Upper lobe of right lung (tissue), 1 donor: ENCODE data around the gene IFFO2. TPM values are rescaled to one million over a fixed set of nuclear protein-coding genes. Genes with fewer than 3 reads are reported as not detected.

Experiments used
- ATAC-seq: fragments of 200-7000 bp; cut with Tn5 transposase; one replicate; pipeline ENCODE4 v1.9.1; 2020; ENCODE audit warnings: mild to moderate bottlenecking, moderate library complexity
- DNase-seq: peaks from one replicate; pipeline ENCODE4 v3.0.0-alpha.2; 2020
- H3K27ac ChIP-seq: fragments of 200-600 bp; one replicate; pipeline ENCODE4 v1.8.0; 2022
- H3K27me3 ChIP-seq: fragments of 200-600 bp; one replicate; pipeline ENCODE4 v1.8.0; 2022; ENCODE audit warnings: mild to moderate bottlenecking
- H3K36me3 ChIP-seq: fragments of 200-600 bp; one replicate; pipeline ENCODE4 v1.8.0; 2022
- H3K4me1 ChIP-seq: fragments of 200-600 bp; one replicate; pipeline ENCODE4 v1.8.0; 2022
- H3K4me3 ChIP-seq: fragments of 200-600 bp; one replicate; pipeline ENCODE4 v1.8.0; 2022; ENCODE audit warnings: mild to moderate bottlenecking
- H3K9me3 ChIP-seq: fragments of 200-600 bp; one replicate; pipeline ENCODE4 v1.8.0; 2022
- intact Hi-C: fragments of 100-400 bp; cut with DNase I; formaldehyde crosslinking; loops from one replicate; pipeline ENCODE4 v1.11.0; 2022
- total RNA-seq: library from RNA; stranded (reverse); fragmentation: NEBNext Ultra II Directional; extraction: Animal tissue kit (Norgen Biotek cat#: 25700); gene quantifications from one replicate; pipeline ENCODE4 v1.2.1, GENCODE V29; 2021
- TF ChIP-seq, protein P1 (sequence below): fragments of 200-600 bp; IDR thresholded peaks from one replicate; pipeline ENCODE4 v1.8.0; 2022; ENCODE audit warnings: antibody characterized with exemption
- donor health status: DM: no; HTN: yes; CAD: no; lungs with severe emphysema.

The IFFO2 gene
- total RNA-seq, 1 donor from 2014 or later: 15.4 TPM

- intact Hi-C loops: no loop called here
- DNase-seq (no peak), ATAC-seq (no peak)
- Histone ChIP-seq H3K36me3 (no peaks in the 10 kb centered on the region), H3K27me3 (no peaks in the 10 kb centered on the region), H3K9me3 (no peaks in the 10 kb centered on the region), H3K27ac (no peak overlapping the region), H3K4me3 (no peak overlapping the region), H3K4me1 (peaks cover 46% of the 10 kb centered on the region)
- TF ChIP-seq, protein P1, sequence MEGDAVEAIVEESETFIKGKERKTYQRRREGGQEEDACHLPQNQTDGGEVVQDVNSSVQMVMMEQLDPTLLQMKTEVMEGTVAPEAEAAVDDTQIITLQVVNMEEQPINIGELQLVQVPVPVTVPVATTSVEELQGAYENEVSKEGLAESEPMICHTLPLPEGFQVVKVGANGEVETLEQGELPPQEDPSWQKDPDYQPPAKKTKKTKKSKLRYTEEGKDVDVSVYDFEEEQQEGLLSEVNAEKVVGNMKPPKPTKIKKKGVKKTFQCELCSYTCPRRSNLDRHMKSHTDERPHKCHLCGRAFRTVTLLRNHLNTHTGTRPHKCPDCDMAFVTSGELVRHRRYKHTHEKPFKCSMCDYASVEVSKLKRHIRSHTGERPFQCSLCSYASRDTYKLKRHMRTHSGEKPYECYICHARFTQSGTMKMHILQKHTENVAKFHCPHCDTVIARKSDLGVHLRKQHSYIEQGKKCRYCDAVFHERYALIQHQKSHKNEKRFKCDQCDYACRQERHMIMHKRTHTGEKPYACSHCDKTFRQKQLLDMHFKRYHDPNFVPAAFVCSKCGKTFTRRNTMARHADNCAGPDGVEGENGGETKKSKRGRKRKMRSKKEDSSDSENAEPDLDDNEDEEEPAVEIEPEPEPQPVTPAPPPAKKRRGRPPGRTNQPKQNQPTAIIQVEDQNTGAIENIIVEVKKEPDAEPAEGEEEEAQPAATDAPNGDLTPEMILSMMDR: no peak
These were observed 18.9 kb downstream of the IFFO2 start for GRCh38 chr1:18937539-18937938.

DNA sequence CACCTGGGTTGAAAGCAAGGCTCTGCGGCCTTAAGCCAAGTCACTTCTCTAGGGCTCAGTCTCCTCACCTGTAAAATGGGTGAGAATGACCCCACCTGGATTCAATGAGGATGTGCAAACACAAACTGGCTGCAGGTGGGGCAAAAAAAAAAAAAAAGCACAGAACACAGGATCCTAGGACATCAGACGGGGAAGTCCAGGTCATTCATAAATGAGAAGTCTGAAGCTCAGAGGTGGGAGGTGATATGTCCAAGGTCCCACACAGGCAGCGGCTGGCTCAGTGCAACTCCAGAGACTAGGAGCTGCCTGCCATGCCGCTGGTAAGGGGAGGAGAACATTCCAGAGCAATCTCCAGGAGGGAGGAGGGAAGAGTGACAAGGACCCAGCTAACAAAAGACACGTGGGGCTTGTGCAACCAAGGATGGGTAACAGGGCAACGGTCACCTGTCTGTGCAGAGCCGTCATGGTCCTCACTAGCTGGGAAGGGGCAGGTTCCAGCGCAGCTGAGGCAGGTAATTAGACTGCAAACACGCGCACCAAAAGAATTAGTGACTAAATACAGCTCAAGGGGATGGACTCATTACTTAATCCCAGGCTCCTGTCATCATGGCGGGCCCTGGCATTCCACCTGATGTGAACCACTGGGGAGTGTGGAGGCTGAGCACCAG, 19.5 kb downstream of the IFFO2 start:
- intact Hi-C loops: no loop called here
- ATAC-seq: no peak
- TF ChIP-seq, protein P1: no peak
- no peaks in the 10 kb centered on the region for H3K36me3 ChIP-seq
- H3K4me3 ChIP-seq: no peak overlapping the region
- H3K4me1 ChIP-seq: peaks cover 46% of the 10 kb centered on the region
- H3K27ac ChIP-seq: no peak overlapping the region
- no peak for DNase-seq
- no peaks in the 10 kb centered on the region for H3K27me3 ChIP-seq
- H3K9me3 ChIP-seq: no peaks in the 10 kb centered on the region

DNA sequence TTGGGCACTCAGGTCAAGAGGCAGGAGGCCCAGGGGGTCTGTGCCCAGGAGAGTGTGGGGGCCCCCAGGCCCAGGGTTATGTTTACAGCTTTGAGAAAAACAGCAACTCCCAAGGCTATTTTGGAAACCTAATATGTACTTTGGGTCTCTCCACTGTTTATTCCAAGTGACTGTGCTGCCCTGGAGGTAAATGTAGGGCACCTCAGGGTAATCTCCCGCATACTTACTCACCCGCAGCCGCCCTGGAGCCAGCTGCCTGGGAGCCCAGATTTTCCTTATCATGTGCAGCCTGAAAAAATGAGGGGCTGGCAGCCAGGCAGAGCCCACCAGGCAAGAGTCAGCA, 20.0 kb downstream of the IFFO2 start:
- Histone ChIP-seq H3K4me3 (no peak overlapping the region), H3K36me3 (no peaks in the 10 kb centered on the region), H3K4me1 (peaks cover 45% of the 10 kb centered on the region), H3K9me3 (no peaks in the 10 kb centered on the region), H3K27ac (no peak overlapping the region), H3K27me3 (no peaks in the 10 kb centered on the region)
- ATAC-seq: no peak
- no peak for DNase-seq
- TF ChIP-seq, protein P1: no peak
- intact Hi-C loops: no loop called here

DNA sequence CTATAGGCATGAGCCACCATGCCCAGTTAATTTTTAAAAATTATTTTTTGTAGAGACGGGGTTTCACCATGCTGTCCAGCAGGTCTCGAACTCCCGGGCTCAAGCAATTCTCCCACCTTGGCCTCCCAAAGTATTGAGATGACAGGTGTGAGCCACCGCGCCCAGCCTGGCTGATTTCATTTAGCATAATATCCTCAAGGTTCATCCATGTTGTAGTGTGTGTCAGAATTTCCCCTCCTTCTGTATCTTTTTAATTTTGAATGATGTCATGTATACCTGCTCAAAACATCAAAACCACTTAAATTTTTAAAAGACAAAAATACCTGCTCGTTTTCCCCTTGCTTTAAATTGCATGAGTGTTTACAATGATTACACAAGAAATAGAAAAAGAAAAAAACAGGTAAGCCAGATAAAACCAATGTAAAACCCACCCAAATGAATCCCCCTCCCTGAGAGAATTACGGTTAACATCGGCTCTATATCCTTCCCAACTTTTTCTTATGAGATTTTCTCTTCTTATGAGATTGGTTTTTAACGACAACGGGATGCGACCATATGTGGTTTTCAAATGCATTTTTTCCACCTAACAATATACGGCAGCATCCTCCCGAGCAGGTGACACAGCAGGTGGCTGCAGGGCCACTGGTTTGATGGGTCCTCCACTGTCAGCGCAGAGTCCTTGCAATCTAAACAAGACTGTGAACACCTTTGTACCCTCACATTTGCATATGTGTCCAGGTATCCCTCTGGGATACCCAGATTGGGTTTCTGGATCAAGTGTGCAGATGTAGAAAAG, 22.1 kb downstream of the IFFO2 start:
- ATAC-seq (no peak), DNase-seq (no peak)
- Histone ChIP-seq H3K9me3 (no peaks in the 10 kb centered on the region), H3K36me3 (no peaks in the 10 kb centered on the region), H3K27ac (no peak overlapping the region), H3K4me3 (no peak overlapping the region), H3K27me3 (no peaks in the 10 kb centered on the region), H3K4me1 (peaks cover 37% of the 10 kb centered on the region)
- intact Hi-C loops: no loop called here
- TF ChIP-seq, protein P1: no peak

GRCh38 chr1:18932879-18933278, 23.6 kb downstream of the IFFO2 start:
- TF ChIP-seq, protein P1: no peak
- Histone ChIP-seq H3K4me1 (peaks cover 47% of the 10 kb centered on the region), H3K4me3 (no peak overlapping the region), H3K27ac (no peak overlapping the region), H3K9me3 (no peaks in the 10 kb centered on the region), H3K36me3 (no peaks in the 10 kb centered on the region), H3K27me3 (no peaks in the 10 kb centered on the region)
- DNase-seq (peak; percentile 75), ATAC-seq (peak; percentile 69)
- intact Hi-C loops: no loop called here
